CD4-positive, alpha-beta T cell treated with Interleukin-17A for 4 hours (primary cell): ENCODE measurements around the gene MED13L.
"Not testable (repeated sequence)": the region's sequence is repeated elsewhere in the genome, so short reads cannot be mapped to it uniquely, and the experiment has no call there.

Experiments
- DNase-seq: peaks from one replicate; pipeline ENCODE4 v3.0.0-alpha.2; 2020; ENCODE audit warnings: mixed read lengths

MED13L gene

GRCh38 chr12:116045150-116045549 lies 232.3 kb downstream of the MED13L start:
- no peak for DNase-seq

- no peak for DNase-seq
Measured at GRCh38 chr12:116043659-116044535, 233.6 kb downstream of the MED13L start.

- no peak for DNase-seq
Measured at GRCh38 chr12:116040402-116040801, 237.1 kb downstream of the MED13L start.

- DNase-seq: no peak
Measured at GRCh38 chr12:116039081-116039480, 238.4 kb downstream of the MED13L start.

- DNase-seq: no peak
Measured at GRCh38 chr12:116037941-116038837, 239.3 kb downstream of the MED13L start.

- no peak for DNase-seq
Measured at GRCh38 chr12:116033765-116034164, 243.7 kb downstream of the MED13L start.

GRCh38 chr12:116031624-116032023 lies 245.9 kb downstream of the MED13L start:
- DNase-seq: not testable (repeated sequence)

GRCh38 chr12:116028619-116029018 lies 248.9 kb downstream of the MED13L start:
- no peak for DNase-seq

GRCh38 chr12:116027551-116027821 lies 250.0 kb downstream of the MED13L start:
- no peak for DNase-seq

- DNase-seq: no peak
Measured at GRCh38 chr12:116026768-116027550, 250.5 kb downstream of the MED13L start.

- no peak for DNase-seq
Measured at GRCh38 chr12:116026346-116026745, 251.1 kb downstream of the MED13L start.

- no peak for DNase-seq
Measured at GRCh38 chr12:116024769-116025168, 252.7 kb downstream of the MED13L start.

- no peak for DNase-seq
Measured at GRCh38 chr12:116019415-116019814, 258.1 kb downstream of the MED13L start.

GRCh38 chr12:116018282-116018681 lies 259.2 kb downstream of the MED13L start:
- no peak for DNase-seq

GRCh38 chr12:116015525-116015924 lies 262.0 kb downstream of the MED13L start:
- DNase-seq: no peak

GRCh38 chr12:116012757-116013156 lies 264.7 kb downstream of the MED13L start:
- DNase-seq: no peak

GRCh38 chr12:116011217-116011616 lies 266.3 kb downstream of the MED13L start:
- no peak for DNase-seq

- no peak for DNase-seq
Measured at GRCh38 chr12:116010467-116010866, 267.0 kb downstream of the MED13L start.

GRCh38 chr12:116009805-116010204 lies 267.7 kb downstream of the MED13L start:
- no peak for DNase-seq

- no peak for DNase-seq
Measured at GRCh38 chr12:116006141-116006540, 271.4 kb downstream of the MED13L start.

- no peak for DNase-seq
Measured at GRCh38 chr12:116002890-116003536, 274.5 kb downstream of the MED13L start.

GRCh38 chr12:116000252-116000651 lies 277.2 kb downstream of the MED13L start:
- no peak for DNase-seq

GRCh38 chr12:115999582-115999981 lies 277.9 kb downstream of the MED13L start:
- no peak for DNase-seq
